Right lobe of liver (tissue), 4 donors: ENCODE data around the gene DHX30.

ENCODE experiments used
- CTCF ChIP-seq, 4 donors: fragments of 200-600 bp in 3 of 4; fragments of 450-650 bp in 1 of 4; IDR thresholded peaks; one replicate each; pipeline versions ENCODE4 v1.5.1 to v1.8.0; 2016 to 2022; ENCODE audit warnings: antibody characterized with exemption in 4 of 4, mild to moderate bottlenecking in 2 of 4
- POLR2A ChIP-seq: fragments of 450-650 bp; IDR thresholded peaks from one replicate; pipeline ENCODE4 v1.6.1; 2017; ENCODE audit warnings: antibody characterized with exemption, mild to moderate bottlenecking
- donor health status: DM: no; HTN: no; CAD: no.
- donor health status: DM: no; HTN: no; CAD: no.
- donor health status: DM: no; HTN: yes; CAD: no.

GRCh38 chr3:47896736-47897135 is 93.8 kb downstream of the DHX30 start:
- TF ChIP-seq CTCF (IDR thresholded peaks at IDR 0.05) (no peak), POLR2A (no peak)
